GM10248 (cell line): ENCODE measurements around the gene OBP2B.
"Not testable (repeated sequence)": the region's sequence is repeated elsewhere in the genome, so short reads cannot be mapped to it uniquely, and the experiment has no call there.

Source experiments
- CTCF ChIA-PET: fragments of 300-600 bp; sonication (Branson Sonifier 250); formaldehyde crosslinking; extraction: SDS; loops from one replicate; lab custom pipeline; 2021; ENCODE audit warnings: antibody characterized with exemption; lab: Yijun Ruan, JAX
- POLR2A ChIA-PET: fragments of 350-650 bp; sonication (Branson Sonifier 250); formaldehyde crosslinking; extraction: SDS; loops from one replicate; lab custom pipeline; 2020; ENCODE audit warnings: antibody characterized with exemption; lab: Yijun Ruan, JAX
- DNase-seq: peaks from one replicate; pipeline ENCODE4 v3.0.0; 2012; ENCODE audit errors: extremely low spot score
- CTCF ChIP-seq: IDR thresholded peaks from 2 replicates; pipeline ENCODE4 v1.5.1; 2012; ENCODE audit warnings: mild to moderate bottlenecking, low read depth; ENCODE audit errors: extremely low read depth, missing control alignments, control extremely low read depth

OBP2B gene

GRCh38 chr9:133234577-133235322 lies 25.7 kb upstream of the OBP2B start:
- no peak for DNase-seq
- TF ChIP-seq CTCF = no peak
- CTCF ChIA-PET = no interaction called here
- POLR2A ChIA-PET = no interaction called here

- DNase-seq = no peak
- CTCF ChIA-PET = no interaction called here
- TF ChIP-seq CTCF = no peak
Observed at GRCh38 chr9:133233681-133234432, 24.8 kb upstream of the OBP2B start.

GRCh38 chr9:133231934-133232568 lies 23.0 kb upstream of the OBP2B start:
- CTCF ChIA-PET, POLR2A ChIA-PET, DNase-seq: not testable (repeated sequence)

More at GRCh38 chr9:133233681-133234432, 24.8 kb upstream of the OBP2B start:
- POLR2A ChIA-PET = no interaction called here

- CTCF ChIA-PET = interaction anchor here (2.2 kb wide), 1 partner anchor 9 kb away, joined by 6 read pairs; no protein-coding TSS in a partner anchor
- DNase-seq, POLR2A ChIA-PET: not testable (repeated sequence)
Observed at GRCh38 chr9:133230514-133230913, 21.5 kb upstream of the OBP2B start.

- DNase-seq = no peak
- ChIA-PET CTCF (interaction anchor here (2.2 kb wide), 1 partner anchor 9 kb away, joined by 6 read pairs; no protein-coding TSS in a partner anchor), POLR2A (no interaction called here)
- TF ChIP-seq CTCF = no peak
Observed at GRCh38 chr9:133230093-133230492, 21.0 kb upstream of the OBP2B start.

- POLR2A ChIA-PET, DNase-seq: not testable (repeated sequence)
- CTCF ChIA-PET = interaction anchor here (2.2 kb wide), 1 partner anchor 10 kb away, joined by 6 read pairs; no protein-coding TSS in a partner anchor
Observed at GRCh38 chr9:133228474-133229193, 19.6 kb upstream of the OBP2B start.

GRCh38 chr9:133227996-133228395 lies 18.9 kb upstream of the OBP2B start:
- CTCF ChIA-PET = interaction anchor here (0.9 kb wide), 1 partner anchor 11 kb away, joined by 3 read pairs; no protein-coding TSS in a partner anchor
- POLR2A ChIA-PET, DNase-seq: not testable (repeated sequence)

GRCh38 chr9:133227242-133227860 lies 18.3 kb upstream of the OBP2B start:
- ChIA-PET POLR2A (no interaction called here), CTCF (interaction anchor here (0.9 kb wide), 1 partner anchor 12 kb away, joined by 3 read pairs; no protein-coding TSS in a partner anchor)
- no peak for DNase-seq
- TF ChIP-seq CTCF = no peak
